Thyroid gland (tissue), 4 donors: ENCODE data around the gene MSH6. TPM values are rescaled to one million over a fixed set of nuclear protein-coding genes. Genes with fewer than 3 reads are reported as not detected.

Experiments used
- DNase-seq, 2 donors: peaks; one replicate each; pipeline ENCODE4 v3.0.0-alpha.2; 2019
- H3K27ac ChIP-seq, 3 donors: fragments of 200-600 bp; sonication (generic); 1 replicate in 2 of 3; 2 replicates in 1 of 3; pipeline ENCODE4 v1.5.1; 2016 to 2019; ENCODE audit warnings: mild to moderate bottlenecking in 1 of 3, moderate library complexity in 1 of 3
- H3K27me3 ChIP-seq: fragments of 200-600 bp; sonication (generic); one replicate; pipeline ENCODE4 v1.5.1; 2019
- H3K36me3 ChIP-seq, 2 donors: fragments of 200-600 bp; sonication (generic); one replicate each; pipeline ENCODE4 v1.5.1; 2016 to 2019
- H3K4me1 ChIP-seq, 2 donors: fragments of 200-600 bp; sonication (generic); one replicate each; pipeline ENCODE4 v1.5.1; 2017 to 2019
- H3K4me3 ChIP-seq, 3 donors: fragments of 200-600 bp; sonication (generic); replicated peaks in 1 of 3; 1 replicate in 2 of 3; 2 replicates in 1 of 3; pipeline ENCODE4 v1.5.1; 2016; ENCODE audit warnings: mild to moderate bottlenecking in 1 of 3
- H3K9me3 ChIP-seq: fragments of 200-600 bp; sonication (generic); one replicate; pipeline ENCODE4 v1.5.1; 2017
- CTCF ChIP-seq, 6 experiments: fragments of 200-600 bp in 3 of 6; fragments of 450-650 bp in 3 of 6; sonication (generic) in 3 of 6; IDR thresholded peaks; one replicate each; pipeline ENCODE4 v1.5.1; 2016 to 2019; ENCODE audit warnings: antibody characterized with exemption in 6 of 6, mild to moderate bottlenecking in 2 of 6, inconsistent platforms in 1 of 6, moderate library complexity in 1 of 6
- POLR2A ChIP-seq, 2 donors: fragments of 450-650 bp; IDR thresholded peaks; one replicate each; pipeline ENCODE4 v1.6.1; 2017; ENCODE audit warnings: antibody characterized with exemption in 2 of 2, mild to moderate bottlenecking in 2 of 2, moderate library complexity in 1 of 2
- WGBS, 2 donors: methylation state at CpG; one replicate each; pipeline ENCODE4 v1.1.5; 2017; 5-methylcytosine and 5-hydroxymethylcytosine counted together
- intact Hi-C: fragments of 100-400 bp; cut with DNase I; formaldehyde crosslinking; loops from one replicate; pipeline ENCODE4 v1.15.1; 2023
- total RNA-seq, 4 donors: library from RNA; depleted of rRNA; stranded (reverse); fragments of >200 nt; gene quantifications; one replicate each; pipeline ENCODE4 v1.2.3, GENCODE V29; 2016

The MSH6 gene
- total RNA-seq, 4 donors from 2014 or later, result 37.4 to 75.0 (median 52.0) TPM

DNA sequence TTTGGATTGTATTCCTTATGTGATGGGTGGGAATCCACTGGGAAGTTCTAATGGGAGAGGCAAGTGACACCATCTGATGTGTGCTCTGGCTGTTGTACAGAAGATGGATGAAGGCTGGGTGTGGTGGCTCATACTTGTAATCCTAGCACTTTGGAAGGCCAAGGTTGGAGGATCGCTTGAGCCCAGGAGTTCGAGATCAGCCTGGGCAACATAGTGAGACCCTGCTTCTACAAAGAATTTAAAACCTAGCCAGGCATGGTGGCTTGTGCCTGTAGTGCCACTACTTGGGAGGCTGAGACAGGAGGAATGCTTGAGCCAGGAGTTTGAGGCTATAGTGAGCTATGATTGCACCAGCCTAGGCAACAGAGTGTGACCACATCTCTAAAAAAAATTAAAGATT, 10.6 kb upstream of the MSH6 start:
- Histone ChIP-seq H3K4me3 (no peak overlapping the region), H3K4me1 (no peaks in the 10 kb centered on the region), H3K9me3 (no peaks in the 10 kb centered on the region), H3K27me3 (no peaks in the 10 kb centered on the region), H3K36me3 (no peaks in the 10 kb centered on the region), H3K27ac (no peak overlapping the region)
- no peak for DNase-seq
- TF ChIP-seq POLR2A (IDR thresholded peaks at IDR 0.05) (no peak), CTCF (IDR thresholded peaks at IDR 0.05) (no peak)
- whole genome bisulfite sequencing, 2 donors, result 97% methylated on average over 2 of the region's 2 CpGs
- intact Hi-C loops, result no loop called here

GRCh38 chr2:47774567-47774966, 8.4 kb upstream of the MSH6 start:
- H3K4me1 ChIP-seq, result no peaks in the 10 kb centered on the region
- no peaks in the 10 kb centered on the region for H3K27me3 ChIP-seq
- no peak overlapping the region for H3K27ac ChIP-seq
- no peaks in the 10 kb centered on the region for H3K36me3 ChIP-seq
- no peaks in the 10 kb centered on the region for H3K9me3 ChIP-seq
- no peak overlapping the region for H3K4me3 ChIP-seq
- intact Hi-C loops, result no loop called here
- TF ChIP-seq CTCF (IDR thresholded peaks at IDR 0.05), result no peak
- TF ChIP-seq POLR2A (IDR thresholded peaks at IDR 0.05), result no peak
- DNase-seq, result no peak

- Histone ChIP-seq H3K4me1 (peaks cover 0 to 2% of the 10 kb centered on the region in 2 donors), H3K4me3 (no peak overlapping the region), H3K36me3 (no peaks in the 10 kb centered on the region), H3K27me3 (no peaks in the 10 kb centered on the region), H3K9me3 (no peaks in the 10 kb centered on the region), H3K27ac (no peak overlapping the region)
- no peak for DNase-seq
- intact Hi-C loops, result no loop called here
- TF ChIP-seq POLR2A (IDR thresholded peaks at IDR 0.05), result no peak
- no peak for TF ChIP-seq CTCF (IDR thresholded peaks at IDR 0.05)
- 85 to 88% methylated on average over 13 of the region's 13 CpGs for WGBS, 2 donors
These were observed 5.5 kb upstream of the MSH6 start for GRCh38 chr2:47777277-47777937.

GRCh38 chr2:47778698-47779425, 4.1 kb upstream of the MSH6 start:
- no peaks in the 10 kb centered on the region for H3K27me3 ChIP-seq
- no peak for TF ChIP-seq POLR2A (IDR thresholded peaks at IDR 0.05)
- TF ChIP-seq CTCF (IDR thresholded peaks at IDR 0.05), result no peak
- peaks cover under 1 to 2% of the 10 kb centered on the region in 2 donors for H3K4me1 ChIP-seq
- no peaks in the 10 kb centered on the region for H3K36me3 ChIP-seq
- no peak overlapping the region for H3K27ac ChIP-seq
- no peak for DNase-seq
- H3K9me3 ChIP-seq, result no peaks in the 10 kb centered on the region
- intact Hi-C loops, result no loop called here
- H3K4me3 ChIP-seq, result no peak overlapping the region
- WGBS, 2 donors, result 81 to 85% methylated on average over 8 of the region's 8 CpGs

DNA sequence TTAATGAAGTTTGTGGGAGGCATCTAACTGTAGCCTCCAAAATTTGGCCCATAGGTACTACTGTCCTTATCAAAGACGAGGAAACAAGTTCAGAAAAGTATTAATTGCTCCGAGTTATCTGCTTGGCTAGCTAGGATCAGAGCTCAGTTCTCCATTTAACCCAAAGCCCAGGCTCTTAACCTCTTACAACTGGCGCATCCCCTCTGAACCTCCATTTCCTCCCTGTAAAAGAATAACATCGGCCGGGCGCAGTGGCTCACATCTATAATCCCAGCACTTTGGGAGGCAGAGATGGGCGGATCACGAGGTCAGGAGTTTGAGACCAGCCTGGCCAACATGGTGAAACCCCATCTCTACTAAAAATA, 3.5 kb upstream of the MSH6 start:
- Histone ChIP-seq H3K4me3 (no peak overlapping the region), H3K27ac (no peak overlapping the region), H3K9me3 (no peaks in the 10 kb centered on the region), H3K36me3 (no peaks in the 10 kb centered on the region), H3K27me3 (no peaks in the 10 kb centered on the region), H3K4me1 (peaks cover 2 to 5% of the 10 kb centered on the region in 2 donors)
- intact Hi-C loops, result no loop called here
- TF ChIP-seq POLR2A (IDR thresholded peaks at IDR 0.05), result no peak
- TF ChIP-seq CTCF (IDR thresholded peaks at IDR 0.05), result no peak
- 79 to 85% methylated on average over 8 of the region's 8 CpGs for WGBS, 2 donors
- no peak for DNase-seq
